Neural progenitor cell (in vitro differentiated cells): ENCODE results near the gene RASGRP3. TPM values are rescaled to one million over a fixed set of nuclear protein-coding genes. Genes with fewer than 3 reads are reported as not detected.

Experiments used
- DNase-seq: peaks from one replicate; pipeline ENCODE4 v3.0.0-alpha.2; 2016; ENCODE audit warnings: low spot score
- H2AFZ ChIP-seq: fragments of 200-600 bp; sonication (generic); replicated peaks from 2 replicates; pipeline ENCODE4 v1.6.1; 2016; ENCODE audit warnings: antibody characterized with exemption
- H3F3A ChIP-seq: fragments of 200-600 bp; sonication (generic); 2 replicates; pipeline ENCODE4 v1.6.1; 2016; ENCODE audit warnings: antibody characterized with exemption, low read depth
- H3K27ac ChIP-seq: fragments of 200-600 bp; sonication (generic); 2 replicates; pipeline ENCODE4 v1.5.1; 2016; ENCODE audit warnings: mild to moderate bottlenecking
- H3K27me3 ChIP-seq: fragments of 200-600 bp; sonication (generic); 2 replicates; pipeline ENCODE4 v1.6.1; 2016; ENCODE audit warnings: mild to moderate bottlenecking, moderate library complexity
- H3K36me3 ChIP-seq: fragments of 200-600 bp; sonication (generic); 2 replicates; pipeline ENCODE4 v1.5.1; 2016
- H3K4me1 ChIP-seq: fragments of 200-600 bp; sonication (generic); 2 replicates; pipeline ENCODE4 v1.6.1; 2016; ENCODE audit warnings: mixed run types
- H3K4me2 ChIP-seq: fragments of 200-600 bp; sonication (generic); 2 replicates; pipeline ENCODE4 v1.6.1; 2016
- H3K4me3 ChIP-seq: fragments of 200-600 bp; sonication (generic); 2 replicates; pipeline ENCODE4 v1.5.1; 2016
- H3K79me2 ChIP-seq: fragments of 200-600 bp; sonication (generic); 2 replicates; pipeline ENCODE4 v1.6.1; 2016; ENCODE audit warnings: low read depth
- H3K9ac ChIP-seq: fragments of 200-600 bp; sonication (generic); 2 replicates; pipeline ENCODE4 v1.6.1; 2016
- H3K9me3 ChIP-seq: fragments of 200-600 bp; sonication (generic); 2 replicates; pipeline ENCODE4 v1.5.1; 2016; ENCODE audit warnings: low read depth
- H4K20me1 ChIP-seq: fragments of 200-600 bp; sonication (generic); 2 replicates; pipeline ENCODE4 v1.6.1; 2016; ENCODE audit warnings: low read depth
- H3K27ac Mint-ChIP-seq: 3 replicates; pipeline ENCODE4 v1.8.0; 2021; ENCODE audit warnings: mixed read lengths
- H3K27me3 Mint-ChIP-seq: 2 replicates; pipeline ENCODE4 v1.8.0; 2022; ENCODE audit warnings: low read depth, mild to moderate bottlenecking, inconsistent platforms, moderate library complexity, mixed read lengths; ENCODE audit not compliant: insufficient read depth
- H3K36me3 Mint-ChIP-seq: 3 replicates; pipeline ENCODE4 v1.8.0; 2021; ENCODE audit warnings: mixed read lengths
- H3K4me1 Mint-ChIP-seq: 3 replicates; pipeline ENCODE4 v1.8.0; 2021; ENCODE audit warnings: mixed read lengths
- H3K4me3 Mint-ChIP-seq: 3 replicates; pipeline ENCODE4 v1.8.0; 2021; ENCODE audit warnings: mild to moderate bottlenecking, moderate library complexity, mixed read lengths
- H3K9me3 Mint-ChIP-seq: 3 replicates; pipeline ENCODE4 v1.8.0; 2020; ENCODE audit warnings: mixed read lengths
- EZH2 ChIP-seq: fragments of 200-600 bp; sonication (generic); IDR thresholded peaks from 2 replicates; pipeline ENCODE4 v1.6.1; 2017; ENCODE audit warnings: antibody characterized with exemption, mild to moderate bottlenecking, moderate library complexity
- EZH2phosphoT487 ChIP-seq: fragments of 200-600 bp; sonication (generic); IDR thresholded peaks from 2 replicates; pipeline ENCODE4 v1.6.1; 2017; ENCODE audit warnings: antibody characterized with exemption
- total RNA-seq: library from RNA; depleted of rRNA; stranded (reverse); fragments of >200 nt; gene quantifications from 2 replicates; pipeline ENCODE4 v1.2.3, GENCODE V29; 2015; ENCODE audit warnings: low replicate concordance
- TF ChIP-seq, protein P1 (sequence below): fragments of 200-600 bp; sonication (generic); IDR thresholded peaks from 2 replicates; pipeline ENCODE4 v1.5.1; 2017; ENCODE audit warnings: antibody characterized with exemption, mild to moderate bottlenecking

The RASGRP3 gene
- total RNA-seq, 1 donor from 2014 or later: not detected

DNA sequence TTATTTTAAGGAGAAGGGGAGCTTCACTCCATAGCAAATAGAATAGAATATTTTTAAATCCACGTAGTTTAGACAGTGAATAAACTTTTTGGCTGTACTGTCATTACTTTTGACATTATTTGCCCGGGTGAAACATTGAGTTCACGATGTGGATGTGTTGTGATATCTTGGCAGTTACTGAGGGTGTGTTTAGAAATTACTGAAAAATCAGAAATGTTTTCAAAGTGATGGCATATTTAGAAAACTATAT, 123.4 kb downstream of the RASGRP3 start:
- no peaks in the 10 kb centered on the region for H3F3A ChIP-seq
- no peaks in the 10 kb centered on the region for H4K20me1 ChIP-seq
- H3K36me3 Mint-ChIP-seq: peaks cover 3% of the 10 kb centered on the region
- no peaks in the 10 kb centered on the region for H3K9me3 ChIP-seq
- peaks cover 7% of the 10 kb centered on the region for H3K27me3 Mint-ChIP-seq
- TF ChIP-seq, protein P1, sequence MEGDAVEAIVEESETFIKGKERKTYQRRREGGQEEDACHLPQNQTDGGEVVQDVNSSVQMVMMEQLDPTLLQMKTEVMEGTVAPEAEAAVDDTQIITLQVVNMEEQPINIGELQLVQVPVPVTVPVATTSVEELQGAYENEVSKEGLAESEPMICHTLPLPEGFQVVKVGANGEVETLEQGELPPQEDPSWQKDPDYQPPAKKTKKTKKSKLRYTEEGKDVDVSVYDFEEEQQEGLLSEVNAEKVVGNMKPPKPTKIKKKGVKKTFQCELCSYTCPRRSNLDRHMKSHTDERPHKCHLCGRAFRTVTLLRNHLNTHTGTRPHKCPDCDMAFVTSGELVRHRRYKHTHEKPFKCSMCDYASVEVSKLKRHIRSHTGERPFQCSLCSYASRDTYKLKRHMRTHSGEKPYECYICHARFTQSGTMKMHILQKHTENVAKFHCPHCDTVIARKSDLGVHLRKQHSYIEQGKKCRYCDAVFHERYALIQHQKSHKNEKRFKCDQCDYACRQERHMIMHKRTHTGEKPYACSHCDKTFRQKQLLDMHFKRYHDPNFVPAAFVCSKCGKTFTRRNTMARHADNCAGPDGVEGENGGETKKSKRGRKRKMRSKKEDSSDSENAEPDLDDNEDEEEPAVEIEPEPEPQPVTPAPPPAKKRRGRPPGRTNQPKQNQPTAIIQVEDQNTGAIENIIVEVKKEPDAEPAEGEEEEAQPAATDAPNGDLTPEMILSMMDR: no peak
- no peak for TF ChIP-seq EZH2phosphoT487
- no peak for TF ChIP-seq EZH2
- H3K4me3 Mint-ChIP-seq: peak overlapping the region; percentile 96
- H3K79me2 ChIP-seq: peaks cover 27% of the 10 kb centered on the region
- no peak overlapping the region for H3K9ac ChIP-seq
- peak overlapping the region; percentile 55 for H3K4me3 ChIP-seq
- no peaks in the 10 kb centered on the region for H3K9me3 Mint-ChIP-seq
- no peak overlapping the region for H3K27ac Mint-ChIP-seq
- H3K4me1 ChIP-seq: peaks cover 17% of the 10 kb centered on the region
- H2AFZ ChIP-seq: peak overlapping the region; percentile 93
- no peak overlapping the region for H3K27ac ChIP-seq
- no peaks in the 10 kb centered on the region for H3K27me3 ChIP-seq
- H3K4me1 Mint-ChIP-seq: peaks cover 18% of the 10 kb centered on the region
- H3K4me2 ChIP-seq: peak overlapping the region; percentile 81
- DNase-seq: no peak
- H3K36me3 ChIP-seq: no peaks in the 10 kb centered on the region

DNA sequence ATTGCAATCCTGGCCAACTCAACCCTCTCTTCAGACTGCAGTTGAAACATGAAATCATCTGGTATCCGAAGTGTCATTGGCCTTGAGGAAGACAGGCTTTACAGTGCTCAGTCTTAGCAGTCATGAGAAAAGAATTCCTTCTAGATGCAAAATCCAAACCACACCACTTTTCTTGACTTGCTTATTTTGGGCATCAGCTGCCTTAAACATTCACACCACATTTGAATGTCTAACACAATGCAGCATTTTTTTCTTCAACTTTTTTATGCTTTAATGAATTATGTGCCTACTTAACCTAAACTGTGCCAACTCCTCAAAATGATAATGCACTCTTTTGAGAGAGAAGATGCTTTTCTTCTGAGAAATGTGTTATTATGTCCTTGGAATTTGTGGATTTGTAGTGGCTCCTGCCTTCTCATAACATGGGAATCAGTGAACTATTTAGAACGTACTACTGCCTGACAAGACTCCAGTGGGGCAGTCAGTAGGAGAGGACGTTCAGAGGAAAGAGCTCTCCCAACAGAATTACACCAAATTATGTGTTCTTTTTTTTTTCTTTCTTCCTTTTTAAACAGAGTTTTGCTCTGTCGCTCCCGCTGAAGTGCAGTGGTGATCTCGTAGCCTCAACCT, 125.9 kb downstream of the RASGRP3 start:
- H3K9ac ChIP-seq: no peak overlapping the region
- H3K79me2 ChIP-seq: peaks cover 13% of the 10 kb centered on the region
- Mint-ChIP-seq H3K9me3 (no peaks in the 10 kb centered on the region), H3K27ac (no peak overlapping the region), H3K4me1 (peaks cover 17% of the 10 kb centered on the region), H3K36me3 (no peaks in the 10 kb centered on the region), H3K4me3 (no peak overlapping the region), H3K27me3 (peaks cover 10% of the 10 kb centered on the region)
- no peak overlapping the region for H3K4me3 ChIP-seq
- H2AFZ ChIP-seq: no peak overlapping the region
- H3K36me3 ChIP-seq: no peaks in the 10 kb centered on the region
- H3K9me3 ChIP-seq: no peaks in the 10 kb centered on the region
- TF ChIP-seq, protein P1: no peak
- TF ChIP-seq EZH2phosphoT487 (no peak), EZH2 (no peak)
- H3K4me2 ChIP-seq: no peak overlapping the region
- no peaks in the 10 kb centered on the region for H3F3A ChIP-seq
- no peak for DNase-seq
- H3K27me3 ChIP-seq: no peaks in the 10 kb centered on the region
- no peaks in the 10 kb centered on the region for H4K20me1 ChIP-seq
- H3K4me1 ChIP-seq: peaks cover 16% of the 10 kb centered on the region
- no peak overlapping the region for H3K27ac ChIP-seq

DNA sequence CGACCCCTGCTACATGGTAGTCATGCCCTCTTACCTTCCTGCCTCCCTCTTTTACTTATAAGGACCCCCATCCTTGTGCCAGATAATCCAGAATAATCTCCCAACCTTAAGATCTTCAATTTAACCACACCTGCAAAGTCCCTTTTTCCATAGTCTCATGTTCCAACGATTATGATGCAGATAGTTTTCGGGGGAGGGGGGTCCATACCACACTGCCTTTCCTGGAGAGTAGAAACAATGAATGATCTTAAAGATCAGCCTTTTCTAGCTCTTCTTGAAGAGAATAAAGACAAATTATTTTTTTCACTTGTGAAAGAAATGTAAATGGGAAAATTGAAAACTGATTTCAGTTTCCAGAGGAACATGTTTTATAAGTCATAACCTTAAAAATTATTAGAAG, 127.0 kb downstream of the RASGRP3 start:
- TF ChIP-seq EZH2 (no peak), EZH2phosphoT487 (no peak)
- TF ChIP-seq, protein P1: no peak
- no peak overlapping the region for H3K4me3 ChIP-seq
- H3K9ac ChIP-seq: no peak overlapping the region
- Mint-ChIP-seq H3K27ac (no peak overlapping the region), H3K36me3 (no peaks in the 10 kb centered on the region), H3K4me1 (peaks cover 8% of the 10 kb centered on the region), H3K9me3 (no peaks in the 10 kb centered on the region), H3K4me3 (no peak overlapping the region), H3K27me3 (peaks cover 8% of the 10 kb centered on the region)
- H3K79me2 ChIP-seq: peaks cover 2% of the 10 kb centered on the region
- H3K9me3 ChIP-seq: no peaks in the 10 kb centered on the region
- no peak overlapping the region for H2AFZ ChIP-seq
- H3K27ac ChIP-seq: no peak overlapping the region
- no peak overlapping the region for H3K4me2 ChIP-seq
- H3K4me1 ChIP-seq: peaks cover 6% of the 10 kb centered on the region
- no peaks in the 10 kb centered on the region for H3F3A ChIP-seq
- no peaks in the 10 kb centered on the region for H3K27me3 ChIP-seq
- DNase-seq: no peak
- no peaks in the 10 kb centered on the region for H4K20me1 ChIP-seq
- H3K36me3 ChIP-seq: no peaks in the 10 kb centered on the region
